Neural crest cell (in vitro differentiated cells): ENCODE measurements around the gene CCDC184. TPM values are rescaled to one million over a fixed set of nuclear protein-coding genes. Genes with fewer than 3 reads are reported as not detected.
A peak's percentile ranks its signal among the peaks of the same experiment; 100 is the strongest.

Source experiments
- DNase-seq: peaks from one replicate; pipeline ENCODE4 v3.0.0; 2021; ENCODE audit warnings: low read depth, mixed read lengths, low spot score
- H3K27ac Mint-ChIP-seq: one replicate; pipeline ENCODE4 v1.8.0; 2021; ENCODE audit warnings: mild to moderate bottlenecking, mixed read lengths; ENCODE audit not compliant: unreplicated experiment
- H3K27me3 Mint-ChIP-seq: 2 replicates; pipeline ENCODE4 v1.8.0; 2021; ENCODE audit warnings: low read depth, mild to moderate bottlenecking, mixed read lengths
- H3K36me3 Mint-ChIP-seq: 2 replicates; pipeline ENCODE4 v1.8.0; 2021; ENCODE audit warnings: low read depth, mild to moderate bottlenecking, mixed read lengths
- H3K4me1 Mint-ChIP-seq: 2 replicates; pipeline ENCODE4 v1.8.0; 2021; ENCODE audit warnings: mixed read lengths
- H3K4me3 Mint-ChIP-seq: one replicate; pipeline ENCODE4 v1.8.0; 2021; ENCODE audit warnings: mild to moderate bottlenecking, mixed read lengths
- H3K9me3 Mint-ChIP-seq: 2 replicates; pipeline ENCODE4 v1.8.0; 2021; ENCODE audit warnings: mixed read lengths
- CTCF ChIP-seq: fragments of 200-600 bp; sonication (generic); conservative IDR thresholded peaks from 2 replicates; pipeline ENCODE4 v1.5.0; 2021; ENCODE audit warnings: antibody characterized with exemption, mild to moderate bottlenecking
- total RNA-seq: library from RNA; stranded (reverse); gene quantifications from 2 replicates; pipeline ENCODE4 v1.2.1, GENCODE V29; 2021

The CCDC184 gene
- total RNA-seq, 1 donor from 2014 or later = 12.6 TPM

GRCh38 chr12:48180857-48181495 lies 2.5 kb upstream of the CCDC184 start:
- Mint-ChIP-seq H3K4me1 (peaks cover 33% of the 10 kb centered on the region), H3K27ac (peak overlapping the region; percentile 65), H3K4me3 (peak overlapping the region; percentile 60), H3K9me3 (no peaks in the 10 kb centered on the region), H3K36me3 (no peaks in the 10 kb centered on the region), H3K27me3 (peaks cover 61% of the 10 kb centered on the region)
- no peak for TF ChIP-seq CTCF
- no peak for DNase-seq

- Mint-ChIP-seq H3K36me3 (no peaks in the 10 kb centered on the region), H3K27me3 (peaks cover 61% of the 10 kb centered on the region), H3K4me1 (peaks cover 35% of the 10 kb centered on the region), H3K27ac (no peak overlapping the region), H3K9me3 (no peaks in the 10 kb centered on the region), H3K4me3 (peak overlapping the region; percentile 92)
- TF ChIP-seq CTCF = no peak
- no peak for DNase-seq
Measured at GRCh38 chr12:48182631-48183030, 813 bp upstream of the CCDC184 start.

GRCh38 chr12:48183876-48184548 lies 568 bp downstream of the CCDC184 start:
- H3K9me3 Mint-ChIP-seq = no peaks in the 10 kb centered on the region
- TF ChIP-seq CTCF = no peak
- no peak overlapping the region for H3K27ac Mint-ChIP-seq
- peak; percentile 23 for DNase-seq
- H3K36me3 Mint-ChIP-seq = no peaks in the 10 kb centered on the region
- peak overlapping the region; percentile 92 for H3K4me3 Mint-ChIP-seq
- peaks cover 56% of the 10 kb centered on the region for H3K27me3 Mint-ChIP-seq
- H3K4me1 Mint-ChIP-seq = peaks cover 35% of the 10 kb centered on the region

GRCh38 chr12:48184549-48184922 lies 1.1 kb downstream of the CCDC184 start:
- peak; percentile 4 for DNase-seq
- no peaks in the 10 kb centered on the region for H3K36me3 Mint-ChIP-seq
- no peak for TF ChIP-seq CTCF
- peaks cover 35% of the 10 kb centered on the region for H3K4me1 Mint-ChIP-seq
- H3K27ac Mint-ChIP-seq = peak overlapping the region; percentile 21
- H3K27me3 Mint-ChIP-seq = peaks cover 59% of the 10 kb centered on the region
- peak overlapping the region; percentile 92 for H3K4me3 Mint-ChIP-seq
- H3K9me3 Mint-ChIP-seq = no peaks in the 10 kb centered on the region

GRCh38 chr12:48185181-48185919 lies 1.9 kb downstream of the CCDC184 start:
- TF ChIP-seq CTCF = no peak
- no peaks in the 10 kb centered on the region for H3K9me3 Mint-ChIP-seq
- H3K27ac Mint-ChIP-seq = peak overlapping the region; percentile 76
- no peaks in the 10 kb centered on the region for H3K36me3 Mint-ChIP-seq
- peak overlapping the region; percentile 92 for H3K4me3 Mint-ChIP-seq
- peaks cover 35% of the 10 kb centered on the region for H3K4me1 Mint-ChIP-seq
- DNase-seq = peak; percentile 28
- H3K27me3 Mint-ChIP-seq = peaks cover 63% of the 10 kb centered on the region
